Activated naive CD4-positive, alpha-beta T cell treated with anti-CD3 and anti-CD28 coated beads, Interleukin-2, amount 10 ng/mL, durations not matched to agents 7 days and 5 days (primary cell): ENCODE data around the gene CIP2A.
A peak's percentile ranks its signal among the peaks of the same experiment; 100 is the strongest.

Experiments
- CTCF ChIA-PET: fragments of 350-600 bp; sonication (Branson Sonifier 250); formaldehyde crosslinking; loops from one replicate; lab custom pipeline; 2021; ENCODE audit warnings: antibody characterized with exemption; lab: Charles Lee
- DNase-seq: peaks from one replicate; pipeline ENCODE4 v3.0.0-alpha.2; 2020
- H3K27ac Mint-ChIP-seq: one replicate; pipeline ENCODE4 v1.8.0; 2021; ENCODE audit warnings: mild to moderate bottlenecking, moderate library complexity, mixed read lengths
- H3K27me3 Mint-ChIP-seq: one replicate; pipeline ENCODE4 v1.8.0; 2021; ENCODE audit warnings: mild to moderate bottlenecking, mixed read lengths
- H3K36me3 Mint-ChIP-seq: one replicate; pipeline ENCODE4 v1.8.0; 2021; ENCODE audit warnings: mixed read lengths
- H3K4me1 Mint-ChIP-seq: one replicate; pipeline ENCODE4 v1.8.0; 2021; ENCODE audit warnings: mixed read lengths
- H3K4me3 Mint-ChIP-seq: one replicate; pipeline ENCODE4 v1.8.0; 2021; ENCODE audit warnings: mild to moderate bottlenecking, moderate library complexity, mixed read lengths
- H3K9me3 Mint-ChIP-seq: one replicate; pipeline ENCODE4 v1.8.0; 2021; ENCODE audit warnings: mixed read lengths

The CIP2A gene

GRCh38 chr3:108552267-108553159, 36.7 kb downstream of the CIP2A start:
- Mint-ChIP-seq H3K4me3 (no peak overlapping the region), H3K4me1 (no peaks in the 10 kb centered on the region), H3K9me3 (no peaks in the 10 kb centered on the region), H3K36me3 (peaks cover 44% of the 10 kb centered on the region), H3K27ac (peak overlapping the region; percentile 69), H3K27me3 (no peaks in the 10 kb centered on the region)
- DNase-seq: no peak
- CTCF ChIA-PET: interaction anchor here (0.6 to 3.2 kb wide), 12 partner anchors 10 to 479 kb away, joined by 3 to 33 read pairs (median 4); no protein-coding TSS in a partner anchor

- H3K36me3 Mint-ChIP-seq: peaks cover 38% of the 10 kb centered on the region
- H3K4me3 Mint-ChIP-seq: no peak overlapping the region
- H3K9me3 Mint-ChIP-seq: no peaks in the 10 kb centered on the region
- DNase-seq: no peak
- CTCF ChIA-PET: no interaction called here
- no peaks in the 10 kb centered on the region for H3K27me3 Mint-ChIP-seq
- no peak overlapping the region for H3K27ac Mint-ChIP-seq
- peaks cover 7% of the 10 kb centered on the region for H3K4me1 Mint-ChIP-seq
These were observed 40.4 kb downstream of the CIP2A start for GRCh38 chr3:108548886-108549285.

- Mint-ChIP-seq H3K4me3 (no peak overlapping the region), H3K27me3 (no peaks in the 10 kb centered on the region), H3K9me3 (no peaks in the 10 kb centered on the region), H3K36me3 (peaks cover 44% of the 10 kb centered on the region), H3K27ac (no peak overlapping the region), H3K4me1 (peaks cover 7% of the 10 kb centered on the region)
- CTCF ChIA-PET: no interaction called here
- no peak for DNase-seq
These were observed 40.9 kb downstream of the CIP2A start for GRCh38 chr3:108548304-108548703.

GRCh38 chr3:108546692-108547091, 42.5 kb downstream of the CIP2A start:
- Mint-ChIP-seq H3K9me3 (no peaks in the 10 kb centered on the region), H3K27ac (no peak overlapping the region), H3K4me1 (peaks cover 7% of the 10 kb centered on the region), H3K4me3 (no peak overlapping the region), H3K27me3 (no peaks in the 10 kb centered on the region), H3K36me3 (peaks cover 46% of the 10 kb centered on the region)
- CTCF ChIA-PET: no interaction called here
- DNase-seq: no peak

GRCh38 chr3:108546247-108546646, 43.0 kb downstream of the CIP2A start:
- peaks cover 44% of the 10 kb centered on the region for H3K36me3 Mint-ChIP-seq
- no peak for DNase-seq
- H3K27ac Mint-ChIP-seq: no peak overlapping the region
- H3K27me3 Mint-ChIP-seq: no peaks in the 10 kb centered on the region
- H3K9me3 Mint-ChIP-seq: no peaks in the 10 kb centered on the region
- H3K4me1 Mint-ChIP-seq: peaks cover 7% of the 10 kb centered on the region
- H3K4me3 Mint-ChIP-seq: no peak overlapping the region
- CTCF ChIA-PET: no interaction called here

- Mint-ChIP-seq H3K27ac (no peak overlapping the region), H3K4me3 (no peak overlapping the region), H3K4me1 (no peaks in the 10 kb centered on the region), H3K9me3 (no peaks in the 10 kb centered on the region), H3K27me3 (no peaks in the 10 kb centered on the region), H3K36me3 (peaks cover 11% of the 10 kb centered on the region)
- CTCF ChIA-PET: interaction anchor here (0.5 to 2.1 kb wide), 2 partner anchors 14 to 64 kb away, joined by 3 to 8 read pairs; no protein-coding TSS in a partner anchor
- DNase-seq: no peak
These were observed 51.2 kb downstream of the CIP2A start for GRCh38 chr3:108538083-108538482.

- H3K27me3 Mint-ChIP-seq: peaks cover 9% of the 10 kb centered on the region
- no peak overlapping the region for H3K4me3 Mint-ChIP-seq
- no peaks in the 10 kb centered on the region for H3K9me3 Mint-ChIP-seq
- H3K4me1 Mint-ChIP-seq: no peaks in the 10 kb centered on the region
- H3K27ac Mint-ChIP-seq: no peak overlapping the region
- no peak for DNase-seq
- H3K36me3 Mint-ChIP-seq: no peaks in the 10 kb centered on the region
- CTCF ChIA-PET: no interaction called here
These were observed 60.6 kb downstream of the CIP2A start for GRCh38 chr3:108528459-108529252.

GRCh38 chr3:108527817-108528216, 61.4 kb downstream of the CIP2A start:
- Mint-ChIP-seq H3K27ac (no peak overlapping the region), H3K27me3 (peaks cover 9% of the 10 kb centered on the region), H3K4me1 (no peaks in the 10 kb centered on the region), H3K9me3 (no peaks in the 10 kb centered on the region), H3K4me3 (no peak overlapping the region), H3K36me3 (no peaks in the 10 kb centered on the region)
- no peak for DNase-seq
- CTCF ChIA-PET: no interaction called here

- no peak overlapping the region for H3K4me3 Mint-ChIP-seq
- H3K36me3 Mint-ChIP-seq: no peaks in the 10 kb centered on the region
- no peaks in the 10 kb centered on the region for H3K9me3 Mint-ChIP-seq
- no peak for DNase-seq
- no peak overlapping the region for H3K27ac Mint-ChIP-seq
- H3K27me3 Mint-ChIP-seq: peaks cover 10% of the 10 kb centered on the region
- no peaks in the 10 kb centered on the region for H3K4me1 Mint-ChIP-seq
- CTCF ChIA-PET: no interaction called here
These were observed 62.1 kb downstream of the CIP2A start for GRCh38 chr3:108527109-108527508.

GRCh38 chr3:108525971-108526370, 63.3 kb downstream of the CIP2A start:
- no peak overlapping the region for H3K27ac Mint-ChIP-seq
- H3K4me1 Mint-ChIP-seq: no peaks in the 10 kb centered on the region
- DNase-seq: no peak
- H3K9me3 Mint-ChIP-seq: no peaks in the 10 kb centered on the region
- H3K4me3 Mint-ChIP-seq: no peak overlapping the region
- H3K36me3 Mint-ChIP-seq: no peaks in the 10 kb centered on the region
- peaks cover 14% of the 10 kb centered on the region for H3K27me3 Mint-ChIP-seq
- CTCF ChIA-PET: no interaction called here

- no peak for DNase-seq
- no peak overlapping the region for H3K4me3 Mint-ChIP-seq
- CTCF ChIA-PET: no interaction called here
These were observed 64.0 kb downstream of the CIP2A start for GRCh38 chr3:108525256-108525655.

GRCh38 chr3:108524537-108524936, 64.7 kb downstream of the CIP2A start:
- no peak overlapping the region for H3K4me3 Mint-ChIP-seq
- no peak for DNase-seq
- no peaks in the 10 kb centered on the region for H3K36me3 Mint-ChIP-seq
- CTCF ChIA-PET: no interaction called here
- peaks cover 11% of the 10 kb centered on the region for H3K27me3 Mint-ChIP-seq
- no peak overlapping the region for H3K27ac Mint-ChIP-seq
- no peaks in the 10 kb centered on the region for H3K4me1 Mint-ChIP-seq
- H3K9me3 Mint-ChIP-seq: no peaks in the 10 kb centered on the region

More at GRCh38 chr3:108525256-108525655, 64.0 kb downstream of the CIP2A start:
- Mint-ChIP-seq H3K27ac (no peak overlapping the region), H3K4me1 (no peaks in the 10 kb centered on the region), H3K27me3 (peaks cover 14% of the 10 kb centered on the region), H3K9me3 (no peaks in the 10 kb centered on the region), H3K36me3 (no peaks in the 10 kb centered on the region)

GRCh38 chr3:108518895-108519294, 70.3 kb downstream of the CIP2A start:
- CTCF ChIA-PET: interaction anchor here (0.6 kb wide), 1 partner anchor 456 kb away, joined by 3 read pairs; no protein-coding TSS in a partner anchor

GRCh38 chr3:108516881-108517280, 72.4 kb downstream of the CIP2A start:
- H3K4me3 Mint-ChIP-seq: no peak overlapping the region
- H3K27me3 Mint-ChIP-seq: peaks cover 2% of the 10 kb centered on the region
- DNase-seq: no peak
- no peak overlapping the region for H3K27ac Mint-ChIP-seq
- H3K4me1 Mint-ChIP-seq: no peaks in the 10 kb centered on the region
- no peaks in the 10 kb centered on the region for H3K36me3 Mint-ChIP-seq
- CTCF ChIA-PET: no interaction called here
- no peaks in the 10 kb centered on the region for H3K9me3 Mint-ChIP-seq

More at GRCh38 chr3:108518895-108519294, 70.3 kb downstream of the CIP2A start:
- Mint-ChIP-seq H3K36me3 (no peaks in the 10 kb centered on the region), H3K27ac (no peak overlapping the region), H3K4me1 (no peaks in the 10 kb centered on the region), H3K27me3 (peaks cover 4% of the 10 kb centered on the region), H3K9me3 (no peaks in the 10 kb centered on the region), H3K4me3 (no peak overlapping the region)
- DNase-seq: no peak
